Stimulated activated memory B cell treated with anti-CD40 and anti-IgM and Interleukin-4, amounts not matched to agents 10 μg/mL and 1 μg/mL and 100 μg/mL, for 72 hours (primary cell): ENCODE measurements around the gene JOSD1.

Experiments used
- ATAC-seq: fragments of 150-1000 bp; cut with Tn5 transposase; 2 replicates; pipeline ENCODE4 v1.10.0; 2021
- H3K27ac Mint-ChIP-seq: one replicate; pipeline ENCODE4 v1.8.0; 2022; ENCODE audit warnings: mild to moderate bottlenecking, mixed read lengths
- H3K27me3 Mint-ChIP-seq: one replicate; pipeline ENCODE4 v1.8.0; 2022; ENCODE audit warnings: mixed read lengths
- H3K36me3 Mint-ChIP-seq: one replicate; pipeline ENCODE4 v1.8.0; 2022; ENCODE audit warnings: mixed read lengths
- H3K4me1 Mint-ChIP-seq: one replicate; pipeline ENCODE4 v1.8.0; 2022; ENCODE audit warnings: mixed read lengths
- H3K4me3 Mint-ChIP-seq: one replicate; pipeline ENCODE4 v1.8.0; 2022; ENCODE audit warnings: mild to moderate bottlenecking, moderate library complexity, mixed read lengths
- H3K9me3 Mint-ChIP-seq: one replicate; pipeline ENCODE4 v1.8.0; 2022; ENCODE audit warnings: mixed read lengths

The JOSD1 gene

GRCh38 chr22:38696606-38697424 lies 3.9 kb downstream of the JOSD1 start:
- H3K27ac Mint-ChIP-seq: peak overlapping the region; percentile 46
- H3K9me3 Mint-ChIP-seq: no peaks in the 10 kb centered on the region
- H3K36me3 Mint-ChIP-seq: peaks cover 33% of the 10 kb centered on the region
- peaks cover 74% of the 10 kb centered on the region for H3K4me1 Mint-ChIP-seq
- ATAC-seq: no peak
- H3K4me3 Mint-ChIP-seq: peak overlapping the region; percentile 57
- no peaks in the 10 kb centered on the region for H3K27me3 Mint-ChIP-seq

- H3K4me3 Mint-ChIP-seq: no peak overlapping the region
- H3K27ac Mint-ChIP-seq: peak overlapping the region; percentile 15
Measured at GRCh38 chr22:38694940-38695339, 5.8 kb downstream of the JOSD1 start.

GRCh38 chr22:38694049-38694448 lies 6.7 kb downstream of the JOSD1 start:
- peaks cover 50% of the 10 kb centered on the region for H3K36me3 Mint-ChIP-seq
- peaks cover 62% of the 10 kb centered on the region for H3K4me1 Mint-ChIP-seq
- no peaks in the 10 kb centered on the region for H3K9me3 Mint-ChIP-seq
- H3K27ac Mint-ChIP-seq: no peak overlapping the region
- H3K27me3 Mint-ChIP-seq: no peaks in the 10 kb centered on the region
- no peak for ATAC-seq
- no peak overlapping the region for H3K4me3 Mint-ChIP-seq

More at GRCh38 chr22:38694940-38695339, 5.8 kb downstream of the JOSD1 start:
- ATAC-seq: no peak
- peaks cover 41% of the 10 kb centered on the region for H3K36me3 Mint-ChIP-seq
- no peaks in the 10 kb centered on the region for H3K27me3 Mint-ChIP-seq
- H3K4me1 Mint-ChIP-seq: peaks cover 70% of the 10 kb centered on the region
- no peaks in the 10 kb centered on the region for H3K9me3 Mint-ChIP-seq

GRCh38 chr22:38689651-38690050 lies 11.1 kb downstream of the JOSD1 start:
- Mint-ChIP-seq H3K27ac (no peak overlapping the region), H3K4me1 (peaks cover 25% of the 10 kb centered on the region), H3K9me3 (no peaks in the 10 kb centered on the region), H3K27me3 (no peaks in the 10 kb centered on the region), H3K4me3 (no peak overlapping the region), H3K36me3 (peaks cover 51% of the 10 kb centered on the region)
- no peak for ATAC-seq

GRCh38 chr22:38685761-38686160 lies 15.0 kb downstream of the JOSD1 start:
- Mint-ChIP-seq H3K27ac (no peak overlapping the region), H3K4me1 (peaks cover 23% of the 10 kb centered on the region), H3K27me3 (no peaks in the 10 kb centered on the region), H3K9me3 (no peaks in the 10 kb centered on the region), H3K36me3 (peaks cover 42% of the 10 kb centered on the region), H3K4me3 (no peak overlapping the region)
- ATAC-seq: no peak

- Mint-ChIP-seq H3K4me1 (peaks cover 23% of the 10 kb centered on the region), H3K27ac (no peak overlapping the region), H3K36me3 (peaks cover 40% of the 10 kb centered on the region), H3K27me3 (no peaks in the 10 kb centered on the region), H3K4me3 (no peak overlapping the region), H3K9me3 (no peaks in the 10 kb centered on the region)
- no peak for ATAC-seq
Measured at GRCh38 chr22:38684895-38685294, 15.8 kb downstream of the JOSD1 start.

GRCh38 chr22:38681582-38682335 lies 19.0 kb downstream of the JOSD1 start, which contains the start of gene TOMM22:
Gene TOMM22, plus strand, starts transcription at chr22:38681957. Its CDS starts 22 bp downstream, at chr22:38681979.
- H3K9me3 Mint-ChIP-seq: no peaks in the 10 kb centered on the region
- peak; percentile 99 for ATAC-seq
- H3K27me3 Mint-ChIP-seq: no peaks in the 10 kb centered on the region
- H3K4me3 Mint-ChIP-seq: peak within 1 kb of the TSS; percentile 93
- H3K4me1 Mint-ChIP-seq: peaks cover 23% of the 10 kb centered on the region
- peak within 1 kb of the TSS; percentile 91 for H3K27ac Mint-ChIP-seq
- H3K36me3 Mint-ChIP-seq: peaks cover 17% of the 10 kb centered on the region

- ATAC-seq: no peak
- Mint-ChIP-seq H3K4me1 (no peaks in the 10 kb centered on the region), H3K9me3 (no peaks in the 10 kb centered on the region), H3K4me3 (no peak overlapping the region), H3K27ac (no peak overlapping the region), H3K27me3 (no peaks in the 10 kb centered on the region), H3K36me3 (peaks cover 23% of the 10 kb centered on the region)
Measured at GRCh38 chr22:38675833-38676232, 24.9 kb downstream of the JOSD1 start.

- H3K36me3 Mint-ChIP-seq: peaks cover 26% of the 10 kb centered on the region
- no peak overlapping the region for H3K4me3 Mint-ChIP-seq
- H3K9me3 Mint-ChIP-seq: no peaks in the 10 kb centered on the region
- H3K27ac Mint-ChIP-seq: no peak overlapping the region
- no peak for ATAC-seq
- H3K27me3 Mint-ChIP-seq: no peaks in the 10 kb centered on the region
- no peaks in the 10 kb centered on the region for H3K4me1 Mint-ChIP-seq
Measured at GRCh38 chr22:38674888-38675287, 25.9 kb downstream of the JOSD1 start.

GRCh38 chr22:38657045-38657909 lies 43.5 kb downstream of the JOSD1 start:
- Mint-ChIP-seq H3K9me3 (no peaks in the 10 kb centered on the region), H3K4me3 (peak overlapping the region; percentile 90), H3K4me1 (peaks cover 6% of the 10 kb centered on the region), H3K27ac (peak overlapping the region; percentile 96), H3K36me3 (no peaks in the 10 kb centered on the region), H3K27me3 (no peaks in the 10 kb centered on the region)
- no peak for ATAC-seq

- H3K27ac Mint-ChIP-seq: peak within 1 kb of the TSS; percentile 96
- ATAC-seq: peak; percentile 94
- H3K27me3 Mint-ChIP-seq: no peaks in the 10 kb centered on the region
- H3K9me3 Mint-ChIP-seq: no peaks in the 10 kb centered on the region
- no peaks in the 10 kb centered on the region for H3K36me3 Mint-ChIP-seq
- H3K4me1 Mint-ChIP-seq: peaks cover 6% of the 10 kb centered on the region
- H3K4me3 Mint-ChIP-seq: peak within 1 kb of the TSS; percentile 90
Measured at GRCh38 chr22:38656256-38657044, 44.3 kb downstream of the JOSD1 start, which contains the start of the genes CBY1 and FAM227A. Gene CBY1, plus strand, starts transcription at chr22:38656638. Its CDS starts 11,417 bp downstream, at chr22:38668055. Gene FAM227A, minus strand, starts transcription at chr22:38656392. Its CDS starts 6,224 bp downstream, at chr22:38650168.

GRCh38 chr22:38655519-38656255 lies 45.1 kb downstream of the JOSD1 start:
- H3K27me3 Mint-ChIP-seq: no peaks in the 10 kb centered on the region
- peak overlapping the region; percentile 90 for H3K4me3 Mint-ChIP-seq
- H3K27ac Mint-ChIP-seq: peak overlapping the region; percentile 96
- H3K4me1 Mint-ChIP-seq: peaks cover 6% of the 10 kb centered on the region
- no peak for ATAC-seq
- H3K9me3 Mint-ChIP-seq: no peaks in the 10 kb centered on the region
- H3K36me3 Mint-ChIP-seq: no peaks in the 10 kb centered on the region

- no peak for ATAC-seq
- Mint-ChIP-seq H3K27ac (no peak overlapping the region), H3K4me3 (no peak overlapping the region), H3K27me3 (no peaks in the 10 kb centered on the region), H3K36me3 (no peaks in the 10 kb centered on the region), H3K9me3 (no peaks in the 10 kb centered on the region), H3K4me1 (peaks cover 6% of the 10 kb centered on the region)
Measured at GRCh38 chr22:38653741-38654140, 47.0 kb downstream of the JOSD1 start.
